Stimulated activated naive CD4-positive, alpha-beta T cell (primary cell): ENCODE measurements around the gene CACNA1G.

Experiments used
- DNase-seq, 6 experiments: peaks; one replicate each; lab custom pipeline; 2025; lab: John Stamatoyannopoulos, UW

The CACNA1G gene

GRCh38 chr17:50560185-50560824 lies at the start of gene CACNA1G:
CACNA1G (plus strand) TSS chr17:50560715; CDS start chr17:50561460, 745 bp downstream.
- DNase-seq = peak; percentile 56 to 82 (median 78)

- peak in 1 of 6 experiments; percentile 5 for DNase-seq
These were observed 49.5 kb upstream of the CACNA1G start for GRCh38 chr17:50511058-50511457.

GRCh38 chr17:50513495-50513894 lies 47.0 kb upstream of the CACNA1G start:
- DNase-seq = no peak

GRCh38 chr17:50514388-50514787 lies 46.1 kb upstream of the CACNA1G start:
- DNase-seq = no peak

GRCh38 chr17:50514936-50515702 lies 45.4 kb upstream of the CACNA1G start:
- no peak for DNase-seq

- DNase-seq = no peak
These were observed 43.5 kb upstream of the CACNA1G start for GRCh38 chr17:50517011-50517410.

GRCh38 chr17:50517504-50518383 lies 42.8 kb upstream of the CACNA1G start:
- DNase-seq = no peak

GRCh38 chr17:50518384-50519023 lies 42.0 kb upstream of the CACNA1G start:
- no peak for DNase-seq

GRCh38 chr17:50519141-50519834 lies 41.2 kb upstream of the CACNA1G start:
- DNase-seq = no peak

GRCh38 chr17:50520483-50520882 lies 40.0 kb upstream of the CACNA1G start:
- no peak for DNase-seq

- no peak for DNase-seq
These were observed 39.0 kb upstream of the CACNA1G start for GRCh38 chr17:50521514-50521913.

GRCh38 chr17:50522766-50523165 lies 37.7 kb upstream of the CACNA1G start:
- no peak for DNase-seq

- DNase-seq = no peak
These were observed 37.3 kb upstream of the CACNA1G start for GRCh38 chr17:50523208-50523607.

- no peak for DNase-seq
These were observed 35.7 kb upstream of the CACNA1G start for GRCh38 chr17:50524838-50525237.

GRCh38 chr17:50527155-50527762 lies 33.3 kb upstream of the CACNA1G start:
- no peak for DNase-seq

- no peak for DNase-seq
These were observed 32.5 kb upstream of the CACNA1G start for GRCh38 chr17:50527949-50528474.

- no peak for DNase-seq
These were observed 30.7 kb upstream of the CACNA1G start for GRCh38 chr17:50529849-50530248.

GRCh38 chr17:50531428-50532025 lies 29.0 kb upstream of the CACNA1G start:
- DNase-seq = no peak

GRCh38 chr17:50532452-50533024 lies 28.0 kb upstream of the CACNA1G start, which contains the start of gene EPN3:
EPN3 (plus strand) TSS chr17:50532735; CDS start chr17:50536557, 3,822 bp downstream.
- DNase-seq = no peak

GRCh38 chr17:50533185-50533584 lies 27.3 kb upstream of the CACNA1G start:
- no peak for DNase-seq
